ENCODE results near the gene CSNK2A3.

Gene CSNK2A3

DNA sequence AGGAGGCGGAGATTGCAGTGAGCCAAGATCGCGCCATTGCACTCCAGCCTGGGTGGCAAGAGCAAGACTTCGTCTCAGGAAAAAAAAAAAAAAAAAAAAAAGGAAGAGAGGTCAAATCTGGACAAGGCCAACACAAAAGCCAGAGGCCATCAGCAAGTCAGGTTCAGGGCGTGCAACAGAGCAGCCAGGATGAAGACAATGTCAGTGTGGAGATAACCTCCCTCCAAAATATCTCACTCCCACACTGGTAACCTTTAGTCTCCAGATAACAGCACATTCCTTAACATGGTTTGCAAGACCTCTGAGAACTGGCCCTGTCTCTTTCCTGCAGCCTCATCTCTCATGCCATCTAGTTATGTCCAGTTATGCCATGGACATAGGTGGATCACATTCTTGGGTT is 4.7 kb downstream of the CSNK2A3 start:
- H3K27ac ChIP-seq (ENCODE audit: low read depth, low read length): no peak overlapping the region
- H3K18ac ChIP-seq (ENCODE audit: low read length): no peak overlapping the region
- H4K8ac ChIP-seq (ENCODE audit: low read depth, low read length): no peak overlapping the region
- no peak overlapping the region for H3K9ac ChIP-seq (ENCODE audit: low read length)
- no peaks in the 10 kb centered on the region for H3K36me3 ChIP-seq (ENCODE audit: control insufficient read depth in 1 of 2, insufficient read depth in 2 of 2, low read length in 2 of 2)
- H2BK12ac ChIP-seq (ENCODE audit: low read length): no peak overlapping the region
- H3K4ac ChIP-seq (ENCODE audit: low read depth, low read length): no peak overlapping the region
- H3K4me3 ChIP-seq (ENCODE audit: low read depth, low read length): no peak overlapping the region
- H3K79me2 ChIP-seq (ENCODE audit: control insufficient read depth, insufficient read depth, low read length, poor library complexity): no peaks in the 10 kb centered on the region
- no peak overlapping the region for H2AFZ ChIP-seq (ENCODE audit: insufficient read depth, low read length, poor library complexity)
- no peak overlapping the region for H4K12ac ChIP-seq (ENCODE audit: low read depth, low read length)
- H3K9me3 ChIP-seq (ENCODE audit: insufficient read depth, low read depth, low read length): peaks cover 3% of the 10 kb centered on the region
- no peak overlapping the region for H3K23ac ChIP-seq (ENCODE audit: low read length)
- no peak overlapping the region for H4K91ac ChIP-seq (ENCODE audit: low read depth, low read length)
- peaks cover 12 to 18% of the 10 kb centered on the region in 2 experiments for H3K4me1 ChIP-seq (ENCODE audit: control insufficient read depth in 1 of 2, insufficient read depth in 2 of 2, low read length in 2 of 2)
- no peak overlapping the region for H2AK5ac ChIP-seq (ENCODE audit: low read length)
- H3K27me3 ChIP-seq (ENCODE audit: insufficient read depth, low read length): no peaks in the 10 kb centered on the region
- H3K4me2 ChIP-seq (ENCODE audit: low read length): no peak overlapping the region
- no peak overlapping the region for H2BK5ac ChIP-seq (ENCODE audit: low read depth, low read length, poor library complexity)
- WGBS (ENCODE audit: extremely low coverage, insufficient coverage, insufficient read length): no CpG with 5 or more reads among the region's 5 CpGs
- H3K14ac ChIP-seq (ENCODE audit: low read length): no peak overlapping the region
- no peaks in the 10 kb centered on the region for H3K79me1 ChIP-seq (ENCODE audit: low read length)
- peak in 1 of 2 donors; percentile 37 for DNase-seq
- no peak overlapping the region for H2BK120ac ChIP-seq (ENCODE audit: insufficient read depth, low read length, poor library complexity)

DNA sequence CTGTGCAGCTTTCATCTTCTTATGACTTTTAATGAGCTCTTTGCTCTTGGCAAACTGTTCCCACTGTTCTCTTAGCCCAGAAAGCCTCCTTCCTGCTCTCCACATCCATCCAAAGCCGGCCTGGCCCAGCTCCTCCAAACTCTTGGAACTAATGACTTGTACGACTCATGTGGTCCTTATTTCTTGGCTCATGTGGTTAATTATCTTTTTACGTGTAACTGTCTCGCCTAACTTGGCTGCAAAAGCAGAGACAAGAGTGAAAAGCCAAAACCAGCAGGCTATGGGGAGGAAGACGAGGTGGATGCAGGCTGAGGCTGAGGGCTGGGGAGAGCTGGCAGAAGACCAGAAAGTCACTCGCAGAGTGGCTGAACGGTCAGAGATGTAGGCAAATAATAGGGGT is 5.5 kb downstream of the CSNK2A3 start:
- no peaks in the 10 kb centered on the region for H3K36me3 ChIP-seq (ENCODE audit: control insufficient read depth in 1 of 2, insufficient read depth in 2 of 2, low read length in 2 of 2)
- no peak overlapping the region for H2BK5ac ChIP-seq (ENCODE audit: low read depth, low read length, poor library complexity)
- H3K4me1 ChIP-seq (ENCODE audit: control insufficient read depth in 1 of 2, insufficient read depth in 2 of 2, low read length in 2 of 2): peaks cover 12 to 18% of the 10 kb centered on the region in 2 experiments
- H2AK5ac ChIP-seq (ENCODE audit: low read length): no peak overlapping the region
- H3K18ac ChIP-seq (ENCODE audit: low read length): no peak overlapping the region
- H4K91ac ChIP-seq (ENCODE audit: low read depth, low read length): no peak overlapping the region
- no peak overlapping the region for H2BK12ac ChIP-seq (ENCODE audit: low read length)
- no peak overlapping the region for H4K8ac ChIP-seq (ENCODE audit: low read depth, low read length)
- no peak overlapping the region for H3K4ac ChIP-seq (ENCODE audit: low read depth, low read length)
- H2AFZ ChIP-seq (ENCODE audit: insufficient read depth, low read length, poor library complexity): no peak overlapping the region
- peaks cover 3% of the 10 kb centered on the region for H3K9me3 ChIP-seq (ENCODE audit: insufficient read depth, low read depth, low read length)
- no peak overlapping the region for H3K4me3 ChIP-seq (ENCODE audit: low read depth, low read length)
- no peaks in the 10 kb centered on the region for H3K79me1 ChIP-seq (ENCODE audit: low read length)
- H3K23ac ChIP-seq (ENCODE audit: low read length): no peak overlapping the region
- no peak overlapping the region for H3K9ac ChIP-seq (ENCODE audit: low read length)
- H3K14ac ChIP-seq (ENCODE audit: low read length): no peak overlapping the region
- H3K27ac ChIP-seq (ENCODE audit: low read depth, low read length): no peak overlapping the region
- no peaks in the 10 kb centered on the region for H3K79me2 ChIP-seq (ENCODE audit: control insufficient read depth, insufficient read depth, low read length, poor library complexity)
- no peak overlapping the region for H3K4me2 ChIP-seq (ENCODE audit: low read length)
- no peak for DNase-seq
- H4K12ac ChIP-seq (ENCODE audit: low read depth, low read length): no peak overlapping the region
- no peaks in the 10 kb centered on the region for H3K27me3 ChIP-seq (ENCODE audit: insufficient read depth, low read length)
- WGBS (ENCODE audit: extremely low coverage, insufficient coverage, insufficient read length): no CpG with 5 or more reads among the region's 7 CpGs
- no peak overlapping the region for H2BK120ac ChIP-seq (ENCODE audit: insufficient read depth, low read length, poor library complexity)

DNA sequence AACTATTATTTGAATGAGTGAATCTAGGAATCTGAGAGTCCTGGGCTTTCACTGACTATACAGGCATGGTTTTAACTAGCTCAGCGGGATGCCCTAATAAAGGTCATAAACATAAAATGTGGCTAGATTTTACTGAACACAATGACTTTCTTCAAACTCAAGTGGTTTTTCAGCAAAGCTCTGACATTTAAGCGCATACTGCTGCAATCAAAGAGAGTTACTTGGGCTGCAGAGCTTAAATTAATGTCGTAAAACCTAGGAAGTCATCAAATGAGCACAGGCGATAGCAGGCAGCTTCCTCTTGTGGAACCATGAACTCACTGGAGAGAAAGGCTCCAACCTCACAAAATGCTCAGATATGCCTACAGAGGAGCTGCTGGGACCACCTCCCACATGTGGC is 6.7 kb downstream of the CSNK2A3 start:
- Histone ChIP-seq H3K4ac (ENCODE audit: low read depth, low read length) (no peak overlapping the region), H4K12ac (ENCODE audit: low read depth, low read length) (no peak overlapping the region), H3K9me3 (ENCODE audit: insufficient read depth, low read depth, low read length) (peaks cover 3% of the 10 kb centered on the region), H2BK12ac (ENCODE audit: low read length) (no peak overlapping the region), H3K4me3 (ENCODE audit: low read depth, low read length) (no peak overlapping the region), H3K4me2 (ENCODE audit: low read length) (no peak overlapping the region), H3K36me3 (ENCODE audit: control insufficient read depth in 1 of 2, insufficient read depth in 2 of 2, low read length in 2 of 2) (no peaks in the 10 kb centered on the region), H3K79me1 (ENCODE audit: low read length) (no peaks in the 10 kb centered on the region), H3K9ac (ENCODE audit: low read length) (no peak overlapping the region), H3K14ac (ENCODE audit: low read length) (no peak overlapping the region), H2BK120ac (ENCODE audit: insufficient read depth, low read length, poor library complexity) (no peak overlapping the region), H3K27ac (ENCODE audit: low read depth, low read length) (no peak overlapping the region), H4K91ac (ENCODE audit: low read depth, low read length) (no peak overlapping the region), H4K8ac (ENCODE audit: low read depth, low read length) (no peak overlapping the region), H3K18ac (ENCODE audit: low read length) (no peak overlapping the region), H3K4me1 (ENCODE audit: control insufficient read depth in 1 of 2, insufficient read depth in 2 of 2, low read length in 2 of 2) (peaks cover 11 to 17% of the 10 kb centered on the region in 2 experiments), H2AFZ (ENCODE audit: insufficient read depth, low read length, poor library complexity) (no peak overlapping the region), H2BK5ac (ENCODE audit: low read depth, low read length, poor library complexity) (no peak overlapping the region), H3K27me3 (ENCODE audit: insufficient read depth, low read length) (no peaks in the 10 kb centered on the region), H3K23ac (ENCODE audit: low read length) (no peak overlapping the region), H3K79me2 (ENCODE audit: control insufficient read depth, insufficient read depth, low read length, poor library complexity) (no peaks in the 10 kb centered on the region), H2AK5ac (ENCODE audit: low read length) (no peak overlapping the region)
- no CpG with 5 or more reads among the region's 4 CpGs for WGBS (ENCODE audit: extremely low coverage, insufficient coverage, insufficient read length)
- DNase-seq: no peak

DNA sequence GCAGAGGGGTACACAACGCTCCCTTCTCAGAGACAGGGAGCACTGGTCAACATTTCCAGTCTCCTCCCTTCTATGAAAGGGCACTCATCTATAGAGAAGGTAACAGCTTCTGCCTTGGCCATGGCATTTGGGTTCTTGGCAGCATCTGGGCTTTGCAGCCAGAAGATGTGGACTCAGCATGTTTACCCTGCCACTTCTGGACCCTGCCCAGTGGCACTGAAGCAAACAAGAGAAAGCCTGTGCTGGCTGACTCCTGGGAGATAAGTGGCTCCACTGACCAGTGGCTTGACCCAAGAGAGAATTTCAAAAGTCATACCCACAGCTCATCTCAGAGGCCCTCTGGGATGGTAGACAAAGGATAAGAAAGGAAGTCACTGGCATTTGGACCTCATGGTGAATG is 8.0 kb downstream of the CSNK2A3 start:
- no peak overlapping the region for H2BK120ac ChIP-seq (ENCODE audit: insufficient read depth, low read length, poor library complexity)
- no peak overlapping the region for H3K14ac ChIP-seq (ENCODE audit: low read length)
- no peaks in the 10 kb centered on the region for H3K36me3 ChIP-seq (ENCODE audit: control insufficient read depth in 1 of 2, insufficient read depth in 2 of 2, low read length in 2 of 2)
- H3K23ac ChIP-seq (ENCODE audit: low read length): no peak overlapping the region
- H3K4me1 ChIP-seq (ENCODE audit: control insufficient read depth in 1 of 2, insufficient read depth in 2 of 2, low read length in 2 of 2): peaks cover 2 to 6% of the 10 kb centered on the region in 2 experiments
- H4K12ac ChIP-seq (ENCODE audit: low read depth, low read length): no peak overlapping the region
- H4K91ac ChIP-seq (ENCODE audit: low read depth, low read length): no peak overlapping the region
- H3K27me3 ChIP-seq (ENCODE audit: insufficient read depth, low read length): no peaks in the 10 kb centered on the region
- no peak overlapping the region for H3K27ac ChIP-seq (ENCODE audit: low read depth, low read length)
- no peak overlapping the region for H3K4me2 ChIP-seq (ENCODE audit: low read length)
- no peak overlapping the region for H2AFZ ChIP-seq (ENCODE audit: insufficient read depth, low read length, poor library complexity)
- no peak overlapping the region for H4K8ac ChIP-seq (ENCODE audit: low read depth, low read length)
- peaks cover 5% of the 10 kb centered on the region for H3K9me3 ChIP-seq (ENCODE audit: insufficient read depth, low read depth, low read length)
- no peaks in the 10 kb centered on the region for H3K79me1 ChIP-seq (ENCODE audit: low read length)
- H3K18ac ChIP-seq (ENCODE audit: low read length): no peak overlapping the region
- no peak for DNase-seq
- no peaks in the 10 kb centered on the region for H3K79me2 ChIP-seq (ENCODE audit: control insufficient read depth, insufficient read depth, low read length, poor library complexity)
- no peak overlapping the region for H2AK5ac ChIP-seq (ENCODE audit: low read length)
- no peak overlapping the region for H2BK12ac ChIP-seq (ENCODE audit: low read length)
- no peak overlapping the region for H3K9ac ChIP-seq (ENCODE audit: low read length)
- no CpG with 5 or more reads among the region's 1 CpG for WGBS (ENCODE audit: extremely low coverage, insufficient coverage, insufficient read length)
- no peak overlapping the region for H3K4me3 ChIP-seq (ENCODE audit: low read depth, low read length)
- no peak overlapping the region for H2BK5ac ChIP-seq (ENCODE audit: low read depth, low read length, poor library complexity)
- no peak overlapping the region for H3K4ac ChIP-seq (ENCODE audit: low read depth, low read length)
